ENCODE measurements around the gene BASP1. TPM values are rescaled to one million over a fixed set of nuclear protein-coding genes. Genes with fewer than 3 reads are reported as not detected.

Gene BASP1
- total RNA-seq, 1 experiment from 2014 or later = not detected

- Histone ChIP-seq H3K4me1 (no peaks in the 10 kb centered on the region), H3K4me3 (no peak overlapping the region), H3K27me3 (no peaks in the 10 kb centered on the region), H3K36me3 (no peaks in the 10 kb centered on the region), H3K27ac (no peak overlapping the region), H3K9me3 (replicated peaks) (no peaks in the 10 kb centered on the region)
- DNase-seq = no peak
Observed at GRCh38 chr5:17225520-17225919, 8.1 kb downstream of the BASP1 start.

GRCh38 chr5:17227868-17228267, 10.4 kb downstream of the BASP1 start:
- no peak overlapping the region for H3K27ac ChIP-seq
- no peaks in the 10 kb centered on the region for H3K4me1 ChIP-seq
- no peaks in the 10 kb centered on the region for H3K36me3 ChIP-seq

GRCh38 chr5:17228821-17229291, 11.4 kb downstream of the BASP1 start:
- Histone ChIP-seq H3K9me3 (replicated peaks) (no peaks in the 10 kb centered on the region), H3K4me1 (no peaks in the 10 kb centered on the region), H3K27me3 (no peaks in the 10 kb centered on the region), H3K36me3 (no peaks in the 10 kb centered on the region), H3K27ac (no peak overlapping the region), H3K4me3 (no peak overlapping the region)
- no peak for DNase-seq

More at GRCh38 chr5:17227868-17228267, 10.4 kb downstream of the BASP1 start:
- no peak overlapping the region for H3K4me3 ChIP-seq
- no peaks in the 10 kb centered on the region for H3K27me3 ChIP-seq
- no peaks in the 10 kb centered on the region for H3K9me3 ChIP-seq (replicated peaks)
- no peak for DNase-seq

GRCh38 chr5:17229313-17229712, 11.9 kb downstream of the BASP1 start:
- Histone ChIP-seq H3K9me3 (replicated peaks) (no peaks in the 10 kb centered on the region), H3K4me3 (no peak overlapping the region), H3K27ac (no peak overlapping the region), H3K36me3 (no peaks in the 10 kb centered on the region), H3K27me3 (no peaks in the 10 kb centered on the region), H3K4me1 (no peaks in the 10 kb centered on the region)
- DNase-seq = no peak

DNA sequence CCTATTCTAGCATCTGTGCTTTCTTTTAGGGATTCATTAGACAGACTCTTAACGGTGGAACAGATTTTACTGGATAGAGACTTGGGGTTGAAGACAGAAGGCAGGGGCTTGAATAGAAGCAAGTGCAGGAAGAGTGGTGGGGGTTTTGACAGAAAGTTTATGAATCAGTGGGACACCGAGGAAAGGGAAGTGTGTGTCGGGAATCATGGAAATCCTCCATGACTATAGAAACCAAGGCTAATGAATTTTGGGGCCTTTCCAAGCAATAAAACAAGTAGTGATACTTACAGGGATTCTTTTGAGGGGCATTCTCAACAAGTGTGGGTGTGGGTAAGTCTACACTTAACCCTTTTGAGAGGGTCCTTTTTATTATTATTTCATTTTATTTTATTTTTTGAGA, 12.8 kb downstream of the BASP1 start:
- DNase-seq = no peak
- H3K4me1 ChIP-seq = no peaks in the 10 kb centered on the region
- no peaks in the 10 kb centered on the region for H3K9me3 ChIP-seq (replicated peaks)
- no peaks in the 10 kb centered on the region for H3K27me3 ChIP-seq
- no peaks in the 10 kb centered on the region for H3K36me3 ChIP-seq
- no peak overlapping the region for H3K27ac ChIP-seq
- H3K4me3 ChIP-seq = no peak overlapping the region

GRCh38 chr5:17230808-17231525, 13.5 kb downstream of the BASP1 start:
- Histone ChIP-seq H3K4me1 (no peaks in the 10 kb centered on the region), H3K36me3 (no peaks in the 10 kb centered on the region), H3K27ac (no peak overlapping the region), H3K4me3 (no peak overlapping the region), H3K27me3 (no peaks in the 10 kb centered on the region), H3K9me3 (replicated peaks) (no peaks in the 10 kb centered on the region)
- DNase-seq = no peak

- Histone ChIP-seq H3K4me1 (no peaks in the 10 kb centered on the region), H3K27me3 (no peaks in the 10 kb centered on the region), H3K36me3 (no peaks in the 10 kb centered on the region), H3K27ac (no peak overlapping the region), H3K9me3 (replicated peaks) (no peaks in the 10 kb centered on the region), H3K4me3 (no peak overlapping the region)
- no peak for DNase-seq
Observed at GRCh38 chr5:17232405-17232804, 15.0 kb downstream of the BASP1 start.

DNA sequence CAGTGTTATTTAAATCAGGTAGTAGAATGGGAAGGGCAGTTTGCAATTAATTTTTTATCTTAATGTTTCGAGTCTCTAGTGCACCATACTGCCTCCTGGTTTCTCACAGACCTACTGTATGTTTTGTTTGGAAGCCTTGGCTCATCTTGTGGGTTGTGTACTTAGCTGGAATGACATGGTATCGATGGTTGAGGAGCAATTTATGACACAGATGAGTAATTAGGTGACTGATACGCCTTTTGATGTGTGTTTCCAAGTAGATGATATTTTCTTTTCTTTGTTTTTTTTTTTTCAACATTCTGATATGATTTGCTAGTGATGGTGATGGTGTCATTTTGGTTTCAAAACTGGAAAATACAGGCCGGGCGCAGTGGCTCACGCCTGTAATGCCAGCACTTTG, 16.1 kb downstream of the BASP1 start:
- H3K27ac ChIP-seq = no peak overlapping the region
- no peaks in the 10 kb centered on the region for H3K27me3 ChIP-seq
- no peak overlapping the region for H3K4me3 ChIP-seq
- H3K9me3 ChIP-seq (replicated peaks) = no peaks in the 10 kb centered on the region
- no peak for DNase-seq
- no peaks in the 10 kb centered on the region for H3K36me3 ChIP-seq
- H3K4me1 ChIP-seq = no peaks in the 10 kb centered on the region

GRCh38 chr5:17234374-17234773, 16.9 kb downstream of the BASP1 start:
- H3K27me3 ChIP-seq = no peaks in the 10 kb centered on the region
- no peak for DNase-seq
- no peak overlapping the region for H3K27ac ChIP-seq
- no peaks in the 10 kb centered on the region for H3K36me3 ChIP-seq
- no peaks in the 10 kb centered on the region for H3K4me1 ChIP-seq
- no peaks in the 10 kb centered on the region for H3K9me3 ChIP-seq (replicated peaks)
- no peak overlapping the region for H3K4me3 ChIP-seq

DNA sequence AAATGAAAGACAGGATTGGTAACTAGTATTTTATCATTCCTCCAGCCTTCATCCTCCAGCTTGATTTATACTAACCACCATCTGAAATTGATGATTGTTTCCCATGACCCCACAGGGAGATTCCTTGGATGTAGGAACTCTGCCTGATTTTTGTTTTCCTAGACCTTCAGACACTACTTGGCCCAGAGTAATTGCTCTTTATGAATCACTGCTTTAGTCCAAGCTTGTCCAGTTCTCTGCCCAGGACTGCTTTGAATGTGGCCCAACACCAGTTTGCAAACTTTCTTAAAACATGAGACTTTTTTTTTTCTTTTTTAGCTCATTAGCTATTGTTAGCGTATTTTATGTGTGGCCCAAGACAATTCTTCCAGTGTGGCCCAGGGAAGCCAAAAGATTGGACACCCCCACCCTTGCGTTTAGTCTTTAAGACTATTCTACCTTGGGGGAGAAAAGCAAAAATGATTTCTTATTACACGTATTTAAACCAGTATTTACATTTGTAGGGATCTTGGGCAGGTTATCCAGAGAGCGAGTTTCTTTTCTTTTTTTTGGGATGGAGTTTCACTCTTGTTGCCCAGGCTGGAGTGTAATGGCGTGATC, 18.4 kb downstream of the BASP1 start:
- no peak overlapping the region for H3K27ac ChIP-seq
- no peak for DNase-seq
- H3K4me1 ChIP-seq = no peaks in the 10 kb centered on the region
- no peaks in the 10 kb centered on the region for H3K36me3 ChIP-seq
- no peaks in the 10 kb centered on the region for H3K27me3 ChIP-seq
- H3K9me3 ChIP-seq (replicated peaks) = no peaks in the 10 kb centered on the region
- H3K4me3 ChIP-seq = no peak overlapping the region

- H3K4me1 ChIP-seq = no peaks in the 10 kb centered on the region
- no peaks in the 10 kb centered on the region for H3K27me3 ChIP-seq
- no peak overlapping the region for H3K4me3 ChIP-seq
- H3K36me3 ChIP-seq = no peaks in the 10 kb centered on the region
- no peak overlapping the region for H3K27ac ChIP-seq
- no peaks in the 10 kb centered on the region for H3K9me3 ChIP-seq (replicated peaks)
- no peak for DNase-seq
Observed at GRCh38 chr5:17238521-17239041, 21.1 kb downstream of the BASP1 start.

DNA sequence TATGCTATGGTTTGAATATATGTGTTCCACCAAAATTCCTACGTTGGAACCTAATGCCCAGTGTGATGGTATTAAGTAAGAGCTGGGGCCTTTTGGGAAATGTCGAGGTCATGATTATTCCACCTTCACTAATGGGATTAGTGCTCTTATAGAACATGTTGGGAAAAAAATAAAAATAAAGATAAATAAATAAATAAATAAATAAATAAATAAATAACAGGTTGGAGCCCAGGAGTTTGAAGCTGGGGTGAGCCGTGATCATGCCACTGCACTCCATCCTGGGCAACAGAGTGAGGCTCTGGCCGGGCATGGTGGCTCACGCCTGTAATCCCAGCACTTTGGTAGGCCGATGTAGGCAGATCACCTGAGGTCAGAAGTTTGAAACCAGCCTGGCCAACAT, 22.5 kb downstream of the BASP1 start:
- Histone ChIP-seq H3K27ac (no peak overlapping the region), H3K9me3 (replicated peaks) (no peaks in the 10 kb centered on the region), H3K27me3 (no peaks in the 10 kb centered on the region), H3K4me3 (no peak overlapping the region), H3K4me1 (no peaks in the 10 kb centered on the region), H3K36me3 (no peaks in the 10 kb centered on the region)
- no peak for DNase-seq

DNA sequence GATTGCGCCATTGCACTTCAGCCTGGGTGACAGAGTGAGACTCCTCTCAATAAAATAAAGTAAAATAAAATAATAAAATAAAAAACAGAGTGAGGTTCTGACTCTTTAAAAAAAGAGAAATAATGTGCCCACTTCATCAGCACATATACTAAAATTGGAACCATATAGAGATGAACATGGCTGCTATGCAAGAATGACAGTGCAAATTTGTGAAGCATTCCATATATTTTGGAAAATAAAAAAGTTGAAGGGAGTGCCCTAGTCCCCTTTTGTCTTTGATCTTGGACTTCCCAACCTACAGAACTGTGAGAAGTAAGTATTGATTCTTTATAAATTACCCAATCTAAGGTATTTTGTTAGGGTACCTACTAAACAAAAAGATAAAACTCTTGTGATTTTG, 23.1 kb downstream of the BASP1 start:
- H3K4me1 ChIP-seq = no peaks in the 10 kb centered on the region

GRCh38 chr5:17241635-17242034, 24.2 kb downstream of the BASP1 start:
- Histone ChIP-seq H3K36me3 (no peaks in the 10 kb centered on the region), H3K27ac (no peak overlapping the region), H3K4me1 (no peaks in the 10 kb centered on the region), H3K4me3 (no peak overlapping the region), H3K27me3 (no peaks in the 10 kb centered on the region), H3K9me3 (replicated peaks) (no peaks in the 10 kb centered on the region)
- no peak for DNase-seq

More for the DNA sequence above, 23.1 kb downstream of the BASP1 start:
- no peak for DNase-seq
- Histone ChIP-seq H3K4me3 (no peak overlapping the region), H3K9me3 (replicated peaks) (no peaks in the 10 kb centered on the region), H3K27me3 (no peaks in the 10 kb centered on the region), H3K27ac (no peak overlapping the region), H3K36me3 (no peaks in the 10 kb centered on the region)

- H3K9me3 ChIP-seq (replicated peaks) = no peaks in the 10 kb centered on the region
- H3K36me3 ChIP-seq = no peaks in the 10 kb centered on the region
- H3K27ac ChIP-seq = no peak overlapping the region
- H3K4me1 ChIP-seq = no peaks in the 10 kb centered on the region
- DNase-seq = no peak
- no peaks in the 10 kb centered on the region for H3K27me3 ChIP-seq
- no peak overlapping the region for H3K4me3 ChIP-seq
Observed at GRCh38 chr5:17243287-17244063, 26.0 kb downstream of the BASP1 start.

All from SJCRH30 (cell line).